Measurements from ENCODE around the gene MIEN1. TPM values are rescaled to one million over a fixed set of nuclear protein-coding genes. Genes with fewer than 3 reads are reported as not detected.

The MIEN1 gene
- total and polyA plus RNA-seq, 2 of the 13 experiments (the other 11 are each of a cell fraction or from before 2014, with no cell fraction given): 40.6 to 56.6 TPM

GRCh38 chr17:39767147-39767546 is 36.8 kb upstream of the MIEN1 start (continued):
- TF ChIP-seq E2F5 (CRISPR knock-in tag; conservative IDR thresholded peaks at IDR 0.05): no peak
- no peak for TF ChIP-seq ZSCAN22 (CRISPR knock-in tag; IDR thresholded peaks at IDR 0.05)
- no peak for TF ChIP-seq ZC3H4 (CRISPR knock-in tag; IDR thresholded peaks at IDR 0.05; ENCODE audit: borderline replicate concordance)

- CTCF ChIA-PET (ENCODE audit: low intra/inter-chr PET ratio, low total read pairs): no interaction called here
- TF ChIP-seq ZNF225 (CRISPR knock-in tag; IDR thresholded peaks at IDR 0.05): no peak
- TF ChIP-seq MAFK (conservative IDR thresholded peaks at IDR 0.05 in 1 of 2, IDR thresholded peaks at IDR 0.05 in 1 of 2; ENCODE audit: low read length in 2 of 2): peak; percentile 8 to 28; a peak in 2 of 4 replicates
- BruUV-seq (replicated peaks): no TSS peak
Measured at GRCh38 chr17:39765766-39766165, 35.4 kb upstream of the MIEN1 start.

GRCh38 chr17:39765175-39765574 is 34.8 kb upstream of the MIEN1 start:
- in situ Hi-C loops (cut with HindIII; ENCODE audit: extremely low pct_ligation_motif_present, low pct_unique_long_range_greater_than_20kb) (no loop called here), intact Hi-C loops (cut with micrococcal nuclease; ENCODE audit: unreplicated experiment) (no loop called here)
- Histone ChIP-seq H3K4me3 (replicated peaks in 1 of 3; ENCODE audit: insufficient read depth in 1 of 3, low read depth in 2 of 3, low read length in 3 of 3) (no peak overlapping the region), H3K79me2 (ENCODE audit: insufficient read depth, low read length) (no peaks in the 10 kb centered on the region), H3K9ac (ENCODE audit: insufficient read depth, low read depth, low read length) (no peak overlapping the region), H3K27ac (ENCODE audit: extremely low read length, insufficient read depth, low read length) (no peak overlapping the region), H3K4me2 (ENCODE audit: low read depth, low read length) (no peak overlapping the region), H2AFZ (ENCODE audit: low read length) (no peak overlapping the region), H3K4me1 (ENCODE audit: insufficient read depth, low read length) (peaks cover 14% of the 10 kb centered on the region), H3K9me3 (ENCODE audit: low read length) (no peaks in the 10 kb centered on the region), H3K27me3 (ENCODE audit: control insufficient read depth in 1 of 2, insufficient read depth in 2 of 2, low read length in 2 of 2) (peaks cover 1 to 49% of the 10 kb centered on the region in 2 experiments), H4K20me1 (ENCODE audit: insufficient read depth, low read length) (no peaks in the 10 kb centered on the region), H3K36me3 (replicated peaks in 1 of 2; ENCODE audit: control insufficient read depth in 1 of 2, insufficient read depth in 2 of 2, low read length in 2 of 2) (no peaks in the 10 kb centered on the region)
- FAIRE-seq: no peak
- ATAC-seq: no peak
- CTCF ChIA-PET (ENCODE audit: low intra/inter-chr PET ratio, low total read pairs): no interaction called here
- no TSS peak for BruUV-seq (replicated peaks)
- 16% methylated on average over 3 of the region's 3 CpGs for WGBS (ENCODE audit: low lambda C conversion rate)
- no peak for DNase-seq (ENCODE audit: low spot score)
- POLR2A ChIA-PET: no interaction called here
- TF ChIP-seq KLF13 (CRISPR knock-in tag; IDR thresholded peaks at IDR 0.05) (no peak), SAP130 (CRISPR knock-in tag; IDR thresholded peaks at IDR 0.05; ENCODE audit: low read depth) (no peak), ZNF275 (CRISPR knock-in tag; IDR thresholded peaks at IDR 0.05; ENCODE audit: borderline replicate concordance) (no peak), ZMYM4 (CRISPR knock-in tag; IDR thresholded peaks at IDR 0.05) (no peak), ZNF207 (IDR thresholded peaks at IDR 0.05; ENCODE audit: borderline replicate concordance) (no peak), FIP1L1 (IDR thresholded peaks at IDR 0.05; ENCODE audit: borderline replicate concordance, insufficient read depth, low read depth, low read length) (no peak), GZF1 (CRISPR knock-in tag; IDR thresholded peaks at IDR 0.05) (no peak), ZBTB38 (CRISPR knock-in tag; IDR thresholded peaks at IDR 0.05) (no peak)

More at GRCh38 chr17:39765766-39766165, 35.4 kb upstream of the MIEN1 start:
- no peak overlapping the region for H3K9ac ChIP-seq (ENCODE audit: insufficient read depth, low read depth, low read length)
- POLR2A ChIA-PET: no interaction called here
- intact Hi-C loops (cut with micrococcal nuclease; ENCODE audit: unreplicated experiment) (no loop called here), in situ Hi-C loops (cut with HindIII; ENCODE audit: extremely low pct_ligation_motif_present, low pct_unique_long_range_greater_than_20kb) (no loop called here)
- no peak overlapping the region for H2AFZ ChIP-seq (ENCODE audit: low read length)
- H3K36me3 ChIP-seq (replicated peaks in 1 of 2; ENCODE audit: control insufficient read depth in 1 of 2, insufficient read depth in 2 of 2, low read length in 2 of 2): no peaks in the 10 kb centered on the region
- H3K27me3 ChIP-seq (ENCODE audit: control insufficient read depth in 1 of 2, insufficient read depth in 2 of 2, low read length in 2 of 2): peaks cover 1 to 49% of the 10 kb centered on the region in 2 experiments
- no peak overlapping the region for H3K4me2 ChIP-seq (ENCODE audit: low read depth, low read length)
- no peaks in the 10 kb centered on the region for H3K79me2 ChIP-seq (ENCODE audit: insufficient read depth, low read length)
- H4K20me1 ChIP-seq (ENCODE audit: insufficient read depth, low read length): no peaks in the 10 kb centered on the region
- H3K4me1 ChIP-seq (ENCODE audit: insufficient read depth, low read length): peaks cover 18% of the 10 kb centered on the region
- no peak overlapping the region for H3K27ac ChIP-seq (ENCODE audit: extremely low read length, insufficient read depth, low read length)
- DNase-seq (ENCODE audit: low spot score) (no peak), FAIRE-seq (no peak), ATAC-seq (no peak)
- WGBS (ENCODE audit: low lambda C conversion rate): 58% methylated on average over 18 of the region's 18 CpGs
- no peak overlapping the region for H3K4me3 ChIP-seq (replicated peaks in 1 of 3; ENCODE audit: insufficient read depth in 1 of 3, low read depth in 2 of 3, low read length in 3 of 3)
- H3K9me3 ChIP-seq (ENCODE audit: low read length): no peaks in the 10 kb centered on the region

Measured in HepG2 (cell line).